GM21529 (cell line): ENCODE measurements around the gene THBS2.
"Not testable (repeated sequence)": the region's sequence is repeated elsewhere in the genome, so short reads cannot be mapped to it uniquely, and the experiment has no call there.

Experiments
- ATAC-seq: cut with Tn5 transposase; IDR thresholded peaks from one replicate; pipeline ENCODE4 v1.9.1; 2021; ENCODE audit not compliant: unreplicated experiment

The THBS2 gene

GRCh38 chr6:169188051-169188470, 65.6 kb downstream of the THBS2 start:
- no peak for ATAC-seq

DNA sequence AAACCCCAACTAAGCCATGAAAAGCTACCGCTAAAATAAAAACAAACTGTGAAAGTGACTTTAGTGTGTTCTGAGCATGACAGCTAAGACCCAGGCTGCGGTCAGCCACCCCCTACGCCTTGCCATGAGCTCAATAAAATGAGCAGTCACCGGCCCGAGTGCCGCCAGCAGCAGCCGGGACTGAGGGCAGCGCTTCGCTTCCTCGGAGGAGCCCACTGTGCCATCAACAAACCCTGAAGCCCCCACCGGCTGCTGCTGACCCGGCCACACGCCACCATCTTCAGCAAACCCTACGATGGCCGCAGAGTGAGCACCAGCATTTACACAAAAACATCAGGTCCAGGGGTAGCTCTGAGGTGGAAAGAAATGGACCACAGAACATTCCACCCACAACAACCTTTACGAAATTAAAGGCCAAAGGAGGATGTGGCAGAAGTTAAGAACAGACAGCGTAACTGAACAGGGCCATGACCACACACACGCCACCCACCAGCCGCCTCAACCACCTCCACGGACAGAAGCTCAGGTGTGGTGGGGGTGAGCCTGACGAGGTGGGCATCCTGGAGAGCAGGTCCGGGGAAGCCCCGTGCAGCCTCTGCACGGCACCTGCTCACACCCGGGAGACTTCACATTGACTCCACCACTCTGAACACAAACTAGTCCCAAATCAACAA, 67.0 kb downstream of the THBS2 start:
- ATAC-seq = no peak

DNA sequence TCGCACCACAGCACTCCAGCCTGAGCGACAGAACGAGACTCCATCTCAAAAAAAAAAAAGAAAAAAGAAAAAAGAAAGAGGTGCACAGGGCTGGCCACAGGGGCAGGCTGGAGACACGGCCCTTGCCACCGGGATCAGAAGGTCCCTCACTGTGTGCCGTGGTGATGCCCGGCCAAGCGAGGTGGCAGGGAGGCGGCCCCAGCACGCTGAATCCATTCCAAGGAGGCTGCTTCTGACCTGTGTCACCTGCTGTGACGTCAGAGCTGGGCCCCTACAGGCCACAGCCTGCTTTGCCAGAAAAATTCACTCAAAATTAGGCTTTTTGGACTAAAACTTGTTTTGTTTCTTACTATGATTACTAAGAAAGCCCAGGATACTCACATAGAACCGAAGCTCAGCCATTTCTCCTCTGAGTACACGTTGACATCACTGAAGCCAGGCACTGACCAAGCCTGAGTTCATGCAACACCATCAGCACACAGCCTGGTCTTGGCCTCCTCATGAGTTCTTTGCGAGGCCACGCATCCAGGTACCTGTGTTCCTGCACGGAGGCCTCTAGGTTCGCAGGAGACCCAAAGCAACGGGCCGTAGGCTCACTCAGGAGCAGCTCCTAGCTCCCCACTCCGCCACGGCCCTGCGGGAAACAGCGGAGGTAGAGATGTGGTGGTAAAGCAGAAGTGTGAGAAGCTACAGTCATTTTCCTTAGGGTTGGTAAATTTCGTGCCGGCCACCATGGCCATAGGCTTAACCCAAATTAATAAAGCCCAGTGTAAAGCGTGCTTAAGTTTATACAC, 67.8 kb downstream of the THBS2 start:
- ATAC-seq = no peak

- ATAC-seq = no peak
These were observed 68.6 kb downstream of the THBS2 start for GRCh38 chr6:169185011-169185521.

DNA sequence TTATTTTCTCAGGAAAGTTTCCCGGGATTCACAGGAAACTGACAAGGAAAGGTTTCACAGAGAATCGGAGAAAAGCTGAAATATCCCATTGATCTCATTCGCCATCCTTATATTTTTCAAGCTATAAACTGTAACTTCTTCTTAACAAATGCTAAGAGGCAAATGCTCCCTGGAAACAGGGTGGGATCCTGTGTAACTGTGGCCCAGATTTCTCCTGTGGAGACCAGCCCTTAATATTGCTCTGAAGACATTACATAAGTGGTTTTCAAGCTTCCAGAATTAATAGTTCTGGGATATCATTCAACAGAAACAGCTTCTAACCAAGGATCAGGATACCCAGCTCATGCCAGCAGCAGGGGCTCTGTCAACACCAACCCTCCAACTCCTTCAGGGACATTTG, 69.2 kb downstream of the THBS2 start:
- no peak for ATAC-seq

- ATAC-seq = no peak
These were observed 70.4 kb downstream of the THBS2 start for GRCh38 chr6:169183233-169183632.

DNA sequence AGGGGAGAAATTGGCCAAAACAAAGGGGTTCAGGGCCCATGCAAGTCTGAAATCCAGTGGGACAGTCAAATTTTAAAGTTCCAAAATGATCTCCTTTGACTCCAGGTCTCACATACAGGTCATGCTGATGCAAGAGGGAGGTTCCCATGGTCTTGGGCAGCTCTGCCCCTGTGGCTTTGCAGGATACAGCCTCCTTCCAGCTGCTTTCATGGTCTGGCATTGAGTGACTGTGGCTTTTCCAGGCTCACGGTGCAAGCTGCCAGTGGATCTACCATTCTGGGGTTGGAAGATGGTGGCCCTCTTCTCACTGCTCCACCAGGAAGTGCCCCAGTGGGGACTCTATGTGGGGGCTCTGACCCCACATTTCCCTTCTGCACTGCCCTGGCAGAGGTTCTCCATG, 73.8 kb downstream of the THBS2 start:
- ATAC-seq = not testable (repeated sequence)

DNA sequence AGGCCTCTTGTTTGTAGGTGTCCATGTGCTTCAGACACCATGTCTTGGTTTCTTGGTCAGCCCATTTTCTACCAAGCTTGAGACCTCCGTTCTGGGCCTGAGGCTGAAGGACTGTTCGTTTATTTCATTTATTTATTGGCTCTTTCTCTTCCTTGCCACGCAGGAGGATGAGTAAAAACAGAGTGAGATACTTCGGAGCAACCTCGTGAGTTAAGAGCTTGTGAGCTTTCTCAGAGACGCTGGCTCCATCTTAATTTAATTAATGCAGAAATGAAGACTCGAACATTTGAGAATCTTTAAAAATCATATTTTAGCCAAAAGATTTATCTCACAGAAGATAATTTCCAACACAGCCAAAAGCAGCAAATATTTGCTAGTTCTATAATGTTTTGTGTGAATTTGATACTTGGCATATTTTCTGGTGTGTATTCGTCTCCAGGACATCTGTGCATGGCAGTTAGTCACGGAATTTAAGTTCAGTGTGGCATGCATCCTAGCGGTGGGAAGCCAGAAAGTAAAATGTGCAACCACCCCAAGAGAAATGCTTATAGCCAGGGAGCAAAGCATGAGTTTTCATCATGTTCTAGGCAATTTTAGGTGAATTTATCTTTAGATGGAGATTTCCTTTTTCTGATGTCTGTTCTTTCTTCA, 76.0 kb downstream of the THBS2 start:
- no peak for ATAC-seq

DNA sequence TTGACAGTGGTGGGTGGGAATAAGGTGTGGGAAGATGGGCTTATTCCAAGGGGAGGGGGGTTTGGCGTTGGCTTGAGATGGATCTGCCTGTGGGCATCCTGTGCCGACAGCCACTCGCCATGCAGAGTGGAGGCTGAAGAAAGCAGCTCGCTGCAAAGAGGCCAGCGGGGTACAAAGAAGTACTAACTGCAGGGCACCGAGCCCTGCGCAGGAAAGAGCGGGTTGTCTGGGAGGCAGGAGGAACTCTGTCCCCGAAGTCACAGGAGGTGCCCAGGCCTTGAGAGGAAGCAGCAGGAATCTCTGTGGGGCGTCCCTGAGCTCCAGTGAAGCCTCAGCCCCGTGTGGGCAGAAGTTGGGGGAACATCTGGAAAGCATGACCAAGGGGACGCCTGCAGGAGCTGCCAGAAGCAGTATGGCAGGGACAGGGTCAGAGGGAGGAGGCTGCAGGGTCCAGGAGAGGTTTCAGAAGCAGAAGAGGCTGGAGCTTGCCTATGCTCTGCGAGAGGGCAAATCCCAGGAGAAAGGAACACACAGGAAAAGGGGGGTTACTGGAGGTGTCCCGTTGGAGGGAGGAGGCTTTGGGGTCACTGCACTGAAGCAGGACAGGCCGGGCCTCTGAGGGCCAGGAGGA, 77.2 kb downstream of the THBS2 start:
- ATAC-seq = no peak

- ATAC-seq = no peak
These were observed 78.2 kb downstream of the THBS2 start for GRCh38 chr6:169175360-169175887.

DNA sequence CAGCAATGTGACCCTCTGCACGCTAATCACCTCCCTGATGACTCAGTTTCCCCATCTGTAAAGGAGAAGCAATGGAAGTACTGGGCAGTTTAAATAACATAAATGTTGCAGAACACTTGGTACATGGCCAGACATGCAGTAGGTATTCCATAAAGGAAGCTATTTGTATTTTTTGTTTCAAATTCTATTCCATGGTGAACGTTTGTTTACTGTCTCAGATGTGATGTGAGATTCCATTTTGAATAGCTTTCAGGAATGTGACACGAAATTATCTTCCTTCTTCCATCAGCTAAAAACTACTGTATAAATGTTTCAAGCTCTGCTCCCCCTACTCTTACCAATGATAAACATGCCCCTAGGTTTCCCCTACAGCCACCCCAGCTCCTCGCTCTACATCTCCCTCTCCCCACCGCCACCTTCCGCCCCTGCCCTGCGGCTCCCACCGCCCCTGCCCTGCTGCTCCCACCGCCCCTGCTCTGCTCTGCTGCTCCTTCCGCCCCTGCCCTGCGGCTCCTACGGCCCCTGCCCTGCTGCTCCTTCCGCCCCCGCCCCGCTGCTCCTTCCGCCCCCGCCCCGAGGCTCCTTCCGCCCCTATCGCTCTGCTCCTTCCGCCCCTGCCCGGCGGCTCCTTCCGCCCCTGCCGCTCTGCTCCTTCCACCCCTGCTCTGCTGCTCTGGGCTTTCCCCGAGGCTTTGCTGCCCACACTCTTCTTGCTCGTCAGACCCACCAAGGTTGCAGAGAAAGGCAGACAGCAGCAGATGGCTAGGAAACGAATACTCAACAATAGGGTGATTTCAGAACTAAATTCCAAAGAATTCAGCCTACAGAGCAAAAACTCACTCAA, 78.9 kb downstream of the THBS2 start:
- ATAC-seq = no peak

- ATAC-seq = no peak
These were observed 79.9 kb downstream of the THBS2 start for GRCh38 chr6:169173532-169174268.

- no peak for ATAC-seq
These were observed 80.7 kb downstream of the THBS2 start for GRCh38 chr6:169172946-169173345.

- ATAC-seq = no peak
These were observed 81.2 kb downstream of the THBS2 start for GRCh38 chr6:169172456-169172855.

- ATAC-seq = no peak
These were observed 81.7 kb downstream of the THBS2 start for GRCh38 chr6:169171951-169172350.

DNA sequence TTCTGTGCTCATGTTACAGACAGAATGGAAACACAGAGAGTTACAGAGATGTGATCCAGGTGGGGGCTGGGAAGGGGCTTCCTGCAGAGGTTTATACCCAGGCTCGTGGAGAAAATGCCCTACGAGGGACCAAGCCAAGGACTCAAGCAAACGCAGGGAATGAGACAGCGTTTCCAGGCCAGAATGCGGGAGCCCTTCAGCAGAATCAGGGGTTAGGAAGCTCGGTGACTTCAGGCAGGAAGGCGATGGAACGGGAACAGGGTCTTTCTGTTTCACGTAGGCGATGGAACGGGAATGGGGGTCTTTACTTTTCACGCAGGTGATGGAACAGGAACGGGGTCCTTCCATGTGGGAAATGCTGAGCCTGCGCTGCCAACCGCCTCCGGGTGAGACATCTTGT, 82.6 kb downstream of the THBS2 start:
- no peak for ATAC-seq

DNA sequence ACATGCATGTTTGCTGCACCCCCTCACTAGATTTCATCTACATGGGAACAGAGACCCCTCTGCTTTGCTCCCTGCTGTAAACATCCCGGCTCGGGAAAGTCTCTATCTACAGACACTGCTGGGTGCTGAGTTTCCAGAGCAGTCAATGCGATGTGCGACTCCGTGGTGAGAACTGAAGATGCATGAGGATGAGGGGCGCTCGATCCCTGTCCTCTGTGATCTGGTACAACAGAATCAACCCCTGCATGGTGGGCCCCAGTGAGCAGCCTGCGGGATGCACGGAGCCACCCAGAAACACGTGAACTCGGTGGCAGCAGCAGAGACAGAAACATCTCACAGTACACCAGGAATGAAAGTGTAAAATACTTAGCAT, 83.1 kb downstream of the THBS2 start:
- ATAC-seq = no peak

DNA sequence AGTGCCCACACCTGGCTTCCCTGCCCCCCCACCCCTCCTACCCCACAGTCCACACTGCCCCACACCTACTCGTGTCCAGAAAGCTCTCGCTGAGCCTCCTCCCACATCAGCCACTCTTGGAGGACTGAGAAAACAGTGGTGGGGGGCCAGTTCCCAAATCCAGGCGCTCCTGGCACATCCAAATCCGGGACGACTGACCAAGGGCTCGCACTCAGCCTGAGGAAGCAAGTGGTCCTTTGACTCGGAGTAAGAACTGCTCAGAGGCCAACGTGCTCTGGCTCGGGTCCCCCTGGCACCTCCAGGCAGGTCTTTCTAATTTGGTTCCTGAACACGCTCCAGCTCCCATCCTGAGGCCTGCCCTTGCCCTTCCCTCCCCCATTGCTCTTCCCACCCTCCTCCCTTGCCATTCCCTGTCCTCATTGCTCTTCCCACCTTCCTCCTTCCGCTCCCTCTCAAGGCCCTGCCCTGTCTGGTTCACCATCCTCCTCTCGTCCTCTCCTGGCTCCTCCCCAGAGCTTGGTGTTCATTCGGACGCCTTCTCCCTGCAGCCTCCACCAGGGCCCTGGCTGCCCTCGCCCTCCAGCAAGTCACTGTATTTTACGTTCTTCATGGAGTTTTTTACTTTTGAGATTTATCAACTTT, 83.6 kb downstream of the THBS2 start:
- ATAC-seq = no peak

DNA sequence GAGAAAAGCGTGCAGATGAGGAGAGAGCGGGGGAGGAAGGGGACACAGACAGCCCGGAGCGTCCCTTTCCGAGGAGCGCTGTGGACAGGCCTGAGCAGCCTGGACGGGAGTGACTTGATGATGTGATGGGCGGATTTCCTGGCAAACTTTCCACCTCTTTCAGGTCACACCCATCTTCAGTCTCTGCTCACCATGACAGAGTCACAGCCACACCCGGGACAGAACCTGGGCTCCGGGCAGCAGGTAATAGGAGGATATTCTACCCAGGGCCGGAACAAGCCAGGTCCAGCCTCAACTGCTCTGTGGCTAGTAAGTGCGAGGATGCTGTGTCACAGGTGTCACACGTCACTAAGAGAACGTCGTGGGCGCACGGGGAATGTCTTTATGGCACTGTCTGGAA, 84.3 kb downstream of the THBS2 start:
- ATAC-seq = no peak
